ENCODE measurements around the gene SRGN. TPM values are rescaled to one million over a fixed set of nuclear protein-coding genes. Genes with fewer than 3 reads are reported as not detected.

Gene SRGN
- total RNA-seq, 2 experiments from 2014 or later, result 661 to 673 TPM

DNA sequence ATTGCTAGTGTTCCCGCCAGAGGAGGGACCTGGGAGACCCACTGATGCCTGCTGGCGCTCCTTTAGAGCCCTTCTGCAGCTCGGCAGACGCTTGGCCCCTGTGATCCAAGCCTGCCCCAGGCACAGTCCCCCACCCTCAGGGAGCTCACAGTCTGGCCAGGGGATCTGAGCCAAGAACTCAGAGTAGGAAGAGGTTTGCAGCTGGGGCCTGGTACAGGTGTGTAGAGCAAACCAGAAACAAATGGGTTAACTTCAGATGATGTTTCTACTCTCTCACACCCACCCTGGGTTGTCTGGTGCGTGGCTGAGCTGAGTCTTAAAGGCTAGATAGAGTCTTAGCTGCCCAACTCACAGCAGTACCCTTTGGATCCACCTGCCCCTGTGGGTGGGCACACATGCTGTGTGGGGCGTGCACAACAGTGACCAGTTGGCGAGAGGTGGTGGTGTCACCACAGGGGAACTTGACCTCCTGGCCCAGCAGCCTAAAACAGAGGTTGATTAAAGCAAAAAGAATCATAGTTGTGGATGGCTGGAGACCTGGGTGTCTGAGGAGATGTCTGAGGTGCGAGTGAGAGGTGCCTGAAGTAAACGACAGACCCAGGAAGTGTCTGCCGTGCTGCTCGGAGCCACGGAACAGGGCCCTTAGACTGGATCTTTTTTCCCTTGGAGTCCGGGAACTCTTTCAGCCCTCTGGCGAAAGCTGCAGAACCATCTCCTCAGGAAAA, 31.2 kb upstream of the SRGN start:
- ChIA-PET POLR2A (interaction anchor here (0.5 to 1.9 kb wide), 5 partner anchors 9 to 105 kb away, joined by 3 to 10 read pairs (median 4); partner anchors contain the start of gene SRGN), CTCF (interaction anchor here (1.3 to 2.8 kb wide), 2 partner anchors 8 kb away, joined by 4 to 10 read pairs; no protein-coding TSS in a partner anchor)

- POLR2A ChIA-PET, result no interaction called here
- CTCF ChIA-PET, result interaction anchor here (1.3 to 2.8 kb wide), 2 partner anchors 8 to 9 kb away, joined by 4 to 10 read pairs; no protein-coding TSS in a partner anchor
Measured at GRCh38 chr10:69057261-69057950, 30.5 kb upstream of the SRGN start.

GRCh38 chr10:69057951-69058297, 30.0 kb upstream of the SRGN start:
- CTCF ChIA-PET, result no interaction called here
- POLR2A ChIA-PET, result interaction anchor here (0.8 kb wide), 1 partner anchor 29 kb away, joined by 13 read pairs; no protein-coding TSS in a partner anchor

DNA sequence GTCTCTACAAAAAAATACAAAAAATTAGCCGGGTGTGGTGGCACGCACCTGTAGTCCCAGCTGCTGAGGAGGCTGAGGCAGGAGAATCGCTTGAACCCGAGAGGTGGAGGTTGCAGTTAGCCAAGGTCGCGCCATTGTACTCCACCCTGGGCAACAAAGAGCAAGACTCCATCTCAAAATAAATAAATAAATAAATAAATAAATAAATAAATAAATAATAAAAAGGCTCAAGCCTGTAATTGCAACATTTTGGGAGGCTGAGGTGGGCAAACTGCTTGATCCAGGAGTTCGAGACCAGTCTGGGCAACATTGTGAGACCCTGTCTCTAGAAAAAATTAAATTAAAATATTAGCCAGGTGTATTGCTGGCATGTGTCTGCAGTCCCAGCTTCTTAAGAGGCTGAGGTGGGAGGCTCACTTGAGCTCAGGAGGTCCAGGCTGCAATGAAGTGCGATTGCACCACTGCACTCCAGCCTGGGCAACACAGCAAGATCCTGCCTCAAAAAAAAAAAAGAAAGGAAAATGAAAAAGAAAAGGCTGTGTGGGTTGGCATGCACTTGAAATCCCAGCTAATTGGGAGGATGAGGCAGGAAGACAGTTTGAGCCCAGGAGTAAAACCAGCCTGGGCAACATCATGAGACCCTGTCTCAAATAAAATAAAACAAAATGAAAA, 27.6 kb upstream of the SRGN start:
- CTCF ChIA-PET, result interaction anchor here (1.7 kb wide), 1 partner anchor 21 kb away, joined by 5 read pairs; no protein-coding TSS in a partner anchor
- POLR2A ChIA-PET, result interaction anchor here (0.6 to 0.7 kb wide), 2 partner anchors 87 to 101 kb away, joined by 4 to 7 read pairs; no protein-coding TSS in a partner anchor

- POLR2A ChIA-PET, result no interaction called here
- CTCF ChIA-PET, result interaction anchor here (0.8 to 1.5 kb wide), 2 partner anchors 27 to 55 kb away, joined by 3 read pairs; partner anchors contain the start of gene SRGN
Measured at GRCh38 chr10:69061305-69062161, 26.4 kb upstream of the SRGN start.

DNA sequence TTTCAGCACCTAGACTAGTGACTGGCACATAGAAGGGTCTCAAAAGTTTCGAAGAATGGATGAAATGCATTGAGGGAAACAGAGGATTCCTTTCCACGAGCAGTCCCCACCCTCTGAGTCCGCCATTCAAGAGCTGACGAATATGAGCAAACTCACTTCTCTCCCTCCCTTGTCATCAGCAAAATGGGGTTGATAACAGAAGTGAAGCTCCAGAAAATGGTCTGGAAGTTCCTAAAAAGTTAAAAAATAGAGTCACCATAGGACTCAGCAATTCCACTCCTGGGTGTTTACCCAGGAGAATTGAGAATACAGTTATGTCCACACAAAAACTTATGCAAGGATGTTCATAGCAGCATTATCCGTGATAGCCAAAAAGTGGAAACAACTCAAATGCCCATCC, 25.0 kb upstream of the SRGN start:
- ChIA-PET CTCF (interaction anchor here (1.5 kb wide), 1 partner anchor 25 kb away, joined by 3 read pairs; the partner anchor contains the start of gene SRGN), POLR2A (no interaction called here)

DNA sequence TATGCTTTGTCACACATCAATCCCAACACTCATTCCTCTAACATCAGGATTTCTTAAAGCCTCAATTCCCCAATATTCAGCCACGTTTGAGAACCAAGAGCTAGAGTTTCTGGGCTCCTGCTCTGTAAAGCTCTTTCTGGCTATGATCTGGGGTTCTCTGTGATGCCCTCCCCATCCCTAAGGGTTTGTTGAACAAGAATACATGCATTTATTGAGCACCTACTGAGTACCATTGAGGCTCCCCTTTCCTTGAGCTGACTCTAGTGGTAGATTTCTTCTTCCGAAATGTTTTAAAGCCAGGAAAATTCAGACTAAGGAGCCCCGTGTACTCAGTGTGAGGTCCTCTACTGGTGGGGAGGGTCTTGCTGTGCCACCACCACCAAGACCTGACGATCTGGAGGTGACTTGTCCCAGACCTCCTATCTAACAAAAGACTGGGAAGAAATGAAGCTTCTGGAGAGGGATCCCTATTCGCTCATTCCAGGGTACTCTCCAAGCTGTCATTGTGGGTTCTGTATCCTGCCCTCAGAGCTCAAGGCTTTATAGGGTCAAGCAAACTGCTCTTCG, 23.1 kb upstream of the SRGN start:
- ChIA-PET POLR2A (interaction anchor here (0.5 to 2.5 kb wide), 6 partner anchors 9 to 360 kb away, joined by 3 to 22 read pairs (median 8); partner anchors contain the start of gene SRGN), CTCF (interaction anchor here (0.6 to 2.2 kb wide), 8 partner anchors 9 to 60 kb away, joined by 3 to 10 read pairs (median 6); partner anchors contain the start of gene SRGN)

DNA sequence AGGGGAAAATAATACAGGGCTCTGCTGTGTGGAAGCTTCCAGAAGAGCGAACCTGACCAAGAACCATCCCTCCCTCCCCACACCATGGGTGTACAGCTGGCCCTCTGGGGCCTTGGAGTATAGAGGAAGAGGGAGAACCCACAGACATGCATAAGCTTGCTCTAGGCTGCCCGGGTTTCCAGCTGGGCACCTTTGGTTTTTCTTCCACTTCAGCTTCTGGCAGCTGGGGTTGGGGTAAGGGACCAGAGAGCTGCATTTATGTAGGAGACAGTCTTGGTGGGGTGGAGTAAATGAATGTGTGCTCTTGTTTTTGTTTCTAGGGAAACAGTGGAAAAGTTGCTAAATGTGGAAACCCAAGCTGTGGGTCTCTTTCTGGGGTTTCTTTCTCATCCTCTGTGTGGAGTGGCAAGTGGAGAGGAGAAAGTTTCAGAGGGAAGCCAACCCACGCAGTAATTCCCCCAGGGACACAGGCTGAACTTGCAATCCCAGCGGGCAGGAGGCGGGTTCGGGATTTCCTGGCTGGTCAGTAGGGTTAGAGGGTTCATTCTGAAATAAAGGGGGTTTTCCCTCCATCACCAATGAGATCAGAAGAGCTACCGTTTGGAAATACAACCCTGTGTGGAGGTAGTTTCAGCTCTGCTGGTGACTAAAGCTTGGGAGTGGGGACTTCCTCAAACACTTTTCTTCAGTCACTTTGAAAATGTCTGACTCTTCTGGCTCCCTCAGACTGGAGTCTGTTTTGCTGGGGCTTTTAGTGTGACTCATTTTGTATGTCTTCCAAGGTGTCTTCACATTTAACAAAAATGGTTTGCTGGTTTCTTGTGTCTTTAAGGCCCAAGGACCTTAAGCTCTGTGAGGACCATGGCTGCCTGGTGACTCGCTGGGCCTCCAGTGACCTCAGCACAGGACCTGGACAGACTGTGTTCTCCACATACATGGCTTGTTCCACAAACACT, 22.2 kb upstream of the SRGN start:
- ChIA-PET CTCF (interaction anchor here (0.9 to 2.2 kb wide), 9 partner anchors 10 to 61 kb away, joined by 3 to 10 read pairs (median 6); partner anchors contain the start of gene SRGN), POLR2A (interaction anchor here (1.0 to 2.5 kb wide), 6 partner anchors 10 to 38 kb away, joined by 4 to 22 read pairs (median 8); partner anchors contain the start of gene SRGN)

- ChIA-PET CTCF (interaction anchor here (1.5 to 2.2 kb wide), 2 partner anchors 23 to 62 kb away, joined by 5 to 6 read pairs; no protein-coding TSS in a partner anchor), POLR2A (no interaction called here)
Measured at GRCh38 chr10:69067189-69067588, 20.7 kb upstream of the SRGN start.

GRCh38 chr10:69068549-69068948, 19.4 kb upstream of the SRGN start:
- ChIA-PET POLR2A (no interaction called here), CTCF (interaction anchor here (1.0 kb wide), 1 partner anchor 11 kb away, joined by 3 read pairs; no protein-coding TSS in a partner anchor)

DNA sequence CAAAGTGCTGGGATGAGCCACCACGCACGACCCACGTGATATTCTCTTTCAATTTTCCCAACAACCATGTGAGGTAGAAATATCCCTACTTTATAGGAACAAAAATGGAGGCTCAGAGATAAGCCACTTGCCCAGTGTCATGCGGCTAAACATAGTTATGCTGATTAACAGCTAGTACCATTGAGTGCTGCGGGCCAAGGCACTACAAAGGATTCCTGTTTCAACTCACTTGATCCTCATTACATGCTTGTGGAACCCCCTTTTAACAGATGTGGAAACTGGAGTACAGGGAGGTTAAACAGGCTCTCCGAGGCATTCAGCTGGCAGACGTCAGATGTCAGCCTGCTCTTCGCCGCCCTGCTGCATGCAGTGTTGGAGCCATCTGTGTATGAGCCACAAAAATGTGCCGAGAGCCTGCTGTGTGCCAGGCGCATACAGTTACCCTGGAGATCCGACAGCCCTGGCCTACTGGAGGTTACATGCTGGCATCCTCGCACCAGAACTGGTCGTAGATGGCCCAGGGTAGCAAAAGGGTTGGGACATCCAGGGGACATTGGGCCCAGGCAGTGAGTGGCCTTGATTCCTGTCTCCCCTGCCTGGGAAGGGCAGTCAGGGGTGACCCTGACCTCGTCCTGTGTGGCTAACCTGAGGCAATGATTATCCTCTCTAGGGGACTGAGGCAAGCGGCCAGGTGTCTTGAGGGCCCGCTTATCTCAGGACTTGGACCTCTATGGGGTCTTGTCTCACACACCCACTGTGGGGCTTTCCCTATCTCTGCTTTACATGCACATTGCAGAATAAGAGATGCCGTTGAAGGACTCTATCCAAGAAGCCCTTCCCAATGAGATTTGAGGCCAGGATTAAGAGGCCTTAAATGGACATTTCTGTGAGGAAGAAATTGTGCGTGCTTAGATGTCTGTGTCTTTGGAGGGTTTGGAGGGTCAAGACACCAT, 18.5 kb upstream of the SRGN start:
- POLR2A ChIA-PET, result no interaction called here
- CTCF ChIA-PET, result interaction anchor here (1.0 kb wide), 1 partner anchor 11 kb away, joined by 3 read pairs; no protein-coding TSS in a partner anchor

- ChIA-PET CTCF (interaction anchor here (0.6 to 0.8 kb wide), 2 partner anchors 65 to 680 kb away, joined by 3 read pairs; no protein-coding TSS in a partner anchor), POLR2A (no interaction called here)
Measured at GRCh38 chr10:69070951-69071350, 17.0 kb upstream of the SRGN start.

DNA sequence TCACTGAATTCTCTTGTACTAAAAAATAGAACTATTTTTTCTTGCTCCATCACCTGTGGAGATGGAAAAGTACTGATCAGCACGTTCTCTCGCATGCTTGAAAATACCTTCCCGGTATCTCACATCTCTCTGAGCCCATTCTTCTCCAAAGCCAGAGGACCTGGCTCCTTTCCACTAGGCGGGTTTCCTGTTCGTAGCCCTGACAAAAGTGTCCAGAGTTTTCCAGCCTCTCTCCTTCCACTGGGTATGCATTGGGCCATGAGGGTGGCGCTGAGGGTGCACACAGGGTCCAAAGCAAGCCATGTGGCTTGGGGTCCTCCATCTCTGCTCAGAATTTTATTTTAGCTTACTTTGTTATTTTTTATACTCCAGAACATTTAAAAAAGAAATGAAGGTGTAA, 16.3 kb upstream of the SRGN start:
- POLR2A ChIA-PET, result interaction anchor here (0.6 kb wide), 1 partner anchor 14 kb away, joined by 3 read pairs; no protein-coding TSS in a partner anchor
- CTCF ChIA-PET, result interaction anchor here (1.5 kb wide), 1 partner anchor 14 kb away, joined by 3 read pairs; no protein-coding TSS in a partner anchor

DNA sequence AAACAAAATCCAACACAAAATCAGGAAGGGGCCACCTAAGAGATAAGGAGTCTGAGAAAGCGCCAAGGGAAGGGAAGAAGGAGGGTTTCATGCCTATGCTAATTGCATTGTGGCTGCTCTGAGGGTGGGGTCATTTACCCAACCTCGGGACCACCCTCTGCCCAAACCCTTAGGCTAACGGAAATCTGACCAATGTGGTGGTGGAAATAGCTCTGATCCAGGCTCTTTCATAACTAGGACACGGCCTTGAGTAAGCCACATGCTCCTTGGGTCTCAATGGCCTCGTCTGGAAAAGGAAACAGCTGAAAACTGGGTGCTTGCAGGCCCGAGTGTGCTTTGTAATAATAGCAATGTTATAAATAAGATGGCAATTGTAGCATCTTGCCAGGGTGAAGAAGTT, 14.9 kb upstream of the SRGN start:
- CTCF ChIA-PET, result interaction anchor here (1.5 kb wide), 1 partner anchor 12 kb away, joined by 3 read pairs; no protein-coding TSS in a partner anchor

GRCh38 chr10:69073736-69074364, 14.1 kb upstream of the SRGN start:
- POLR2A ChIA-PET, result no interaction called here

More for the DNA sequence above, 14.9 kb upstream of the SRGN start:
- POLR2A ChIA-PET, result no interaction called here

More at GRCh38 chr10:69073736-69074364, 14.1 kb upstream of the SRGN start:
- CTCF ChIA-PET, result no interaction called here
